Spleen (tissue), 11 donors: ENCODE results near the gene ADRA1B. TPM values are rescaled to one million over a fixed set of nuclear protein-coding genes. Genes with fewer than 3 reads are reported as not detected.

Experiments
- DNase-seq: peaks from one replicate; pipeline ENCODE4 v3.0.0-alpha.2; 2020
- H3K27ac ChIP-seq, 8 donors: fragments of 200-600 bp; sonication (generic) in 7 of 8; 1 replicate in 4 of 8; 2 replicates in 4 of 8; pipeline versions ENCODE4 v1.5.0 to v1.8.0; 2016 to 2021; ENCODE audit warnings: inconsistent platforms in 4 of 8, mild to moderate bottlenecking in 4 of 8, moderate library complexity in 1 of 8
- H3K27me3 ChIP-seq, 7 donors: fragments of 200-600 bp; sonication (generic) in 6 of 7; replicated peaks in 1 of 7; 1 replicate in 4 of 7; 2 replicates in 3 of 7; pipeline versions ENCODE4 v1.5.0 to v1.8.0; 2016 to 2021; ENCODE audit warnings: inconsistent platforms in 3 of 7, mild to moderate bottlenecking in 1 of 7
- H3K36me3 ChIP-seq, 6 donors: fragments of 200-600 bp; sonication (generic) in 5 of 6; 1 replicate in 4 of 6; 2 replicates in 2 of 6; pipeline versions ENCODE4 v1.5.0 to v1.8.0; 2016 to 2021; ENCODE audit warnings: inconsistent platforms in 2 of 6
- H3K4me1 ChIP-seq, 6 donors: fragments of 200-600 bp; sonication (generic) in 5 of 6; 1 replicate in 3 of 6; 2 replicates in 3 of 6; pipeline versions ENCODE4 v1.5.0 to v1.8.0; 2016 to 2021; ENCODE audit warnings: inconsistent platforms in 3 of 6
- H3K4me3 ChIP-seq, 8 donors: fragments of 200-600 bp; sonication (generic) in 7 of 8; 1 replicate in 4 of 8; 2 replicates in 4 of 8; pipeline versions ENCODE4 v1.5.0 to v1.8.0; 2016 to 2021; ENCODE audit warnings: inconsistent platforms in 4 of 8, mild to moderate bottlenecking in 4 of 8, moderate library complexity in 2 of 8
- H3K9me3 ChIP-seq, 8 donors: fragments of 200-600 bp; sonication (generic) in 7 of 8; 1 replicate in 4 of 8; 2 replicates in 4 of 8; pipeline versions ENCODE4 v1.5.0 to v1.8.0; 2016 to 2021; ENCODE audit warnings: inconsistent platforms in 4 of 8
- CTCF ChIP-seq, 11 experiments: fragments of 200-600 bp in 7 of 11; fragments of 450-650 bp in 4 of 11; sonication (generic) in 4 of 11; IDR thresholded peaks in 8 of 11; conservative IDR thresholded peaks in 3 of 11; 1 replicate in 7 of 11; 2 replicates in 4 of 11; pipeline versions ENCODE4 v1.4.0 to v1.8.0; 2016 to 2021; ENCODE audit warnings: antibody characterized with exemption in 11 of 11, inconsistent platforms in 4 of 11, mild to moderate bottlenecking in 1 of 11
- POLR2A ChIP-seq, 3 donors: fragments of 450-650 bp; IDR thresholded peaks; one replicate each; pipeline ENCODE4 v1.5.1; 2017; ENCODE audit warnings: antibody characterized with exemption in 3 of 3, mild to moderate bottlenecking in 1 of 3
- POLR2AphosphoS5 ChIP-seq, 3 donors: sonication (generic); formaldehyde crosslinking; IDR thresholded peaks; one replicate each; pipeline ENCODE4 v1.5.1; 2017; ENCODE audit warnings: antibody characterized with exemption in 3 of 3
- WGBS, 5 donors: extraction: QIAGEN DNeasy Blood & Tissue Kit in 3 of 5; methylation state at CpG; one replicate each; pipeline versions ENCODE4 v1.1.5 to v1.1.7; 2013 to 2018; 5-methylcytosine and 5-hydroxymethylcytosine counted together
- intact Hi-C: fragments of 100-400 bp; cut with DNase I; formaldehyde crosslinking; loops from one replicate; pipeline ENCODE4 v1.15.0; 2023; ENCODE audit warnings: low total_unique reads
- polyA plus RNA-seq, 3 donors: library from polyadenylated mRNA; stranded (reverse); fragments of 200-250 nt; gene quantifications; one replicate each; pipeline ENCODE4 v1.2.1, GENCODE V29; 2013
- total RNA-seq, 7 donors: library from RNA; depleted of rRNA in 3 of 7; stranded (reverse); fragments of >200 nt in 3 of 7; fragmentation: NEBNext Ultra II Directional in 4 of 7; extraction: Animal tissue kit (Norgen Biotek cat#: 25700) in 4 of 7; gene quantifications; one replicate each; pipeline versions ENCODE4 v1.1.0 to v1.2.1, GENCODE V29; 2016 to 2021
- donor health status: healthy with polysubstance abuse.
- donor health status: DM: no; HTN: no; CAD: no; lungs with moderate emphysema.
- donor health status: DM: no; HTN: no; CAD: no.
- donor health status: Bipolar disorder and iron deficiency.
- donor health status: healthy.
- donor health status: DM: no; HTN: no; CAD: no.
- donor health status: DM: yes; HTN: yes; CAD: no.

The ADRA1B gene
- total and polyA plus RNA-seq, 10 donors, result 0.65 to 39.6 (median 11.7) TPM

DNA sequence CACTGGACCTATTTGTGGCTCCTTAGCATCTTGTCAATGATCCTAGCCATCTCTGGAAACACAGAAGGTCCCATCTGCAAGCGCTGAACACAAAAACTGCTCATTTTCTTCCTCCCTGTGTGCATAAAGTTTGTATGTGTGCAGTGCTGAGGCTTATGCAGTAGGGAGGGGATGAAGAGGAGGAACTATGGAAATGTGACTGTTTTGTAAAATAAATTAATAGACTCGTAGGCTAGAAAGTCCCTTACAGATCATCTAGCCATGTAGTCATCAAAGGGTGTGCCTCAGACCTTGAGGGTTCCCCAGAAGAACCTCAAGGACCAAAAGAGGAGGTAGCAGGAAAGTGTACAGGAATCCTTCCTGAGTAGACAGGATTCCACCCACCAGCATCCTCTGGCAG is 34.3 kb upstream of the ADRA1B start:
- WGBS, 5 donors, result 68 to 83% (median 75%) methylated on average over 2 of the region's 2 CpGs
- H3K36me3 ChIP-seq, result no peaks in the 10 kb centered on the region
- no peak overlapping the region for H3K27ac ChIP-seq
- peaks cover 0 to 10% (median 1%) of the 10 kb centered on the region in 6 donors for H3K4me1 ChIP-seq
- intact Hi-C loops, result no loop called here
- no peak overlapping the region for H3K4me3 ChIP-seq
- TF ChIP-seq POLR2AphosphoS5 (IDR thresholded peaks at IDR 0.05), result no peak
- no peak for TF ChIP-seq POLR2A (IDR thresholded peaks at IDR 0.05)
- no peak for TF ChIP-seq CTCF (IDR thresholded peaks at IDR 0.05 in 8 of 11, conservative IDR thresholded peaks at IDR 0.05 in 3 of 11)
- no peaks in the 10 kb centered on the region for H3K9me3 ChIP-seq
- DNase-seq, result no peak
- H3K27me3 ChIP-seq, result peaks cover 0 to 12% (median 0%) of the 10 kb centered on the region in 7 donors

GRCh38 chr5:159883522-159883950 is 32.7 kb upstream of the ADRA1B start:
- Histone ChIP-seq H3K27me3 (peaks cover 0 to 12% (median 0%) of the 10 kb centered on the region in 7 donors), H3K4me1 (peaks cover 0 to 8% (median 1%) of the 10 kb centered on the region in 6 donors), H3K27ac (no peak overlapping the region), H3K9me3 (no peaks in the 10 kb centered on the region), H3K36me3 (no peaks in the 10 kb centered on the region), H3K4me3 (no peak overlapping the region)
- TF ChIP-seq POLR2AphosphoS5 (IDR thresholded peaks at IDR 0.05) (no peak), POLR2A (IDR thresholded peaks at IDR 0.05) (no peak), CTCF (IDR thresholded peaks at IDR 0.05 in 8 of 11, conservative IDR thresholded peaks at IDR 0.05 in 3 of 11) (no peak)
- intact Hi-C loops, result no loop called here
- DNase-seq, result no peak

- no peak overlapping the region for H3K4me3 ChIP-seq
- no peaks in the 10 kb centered on the region for H3K36me3 ChIP-seq
- TF ChIP-seq POLR2AphosphoS5 (IDR thresholded peaks at IDR 0.05) (no peak), POLR2A (IDR thresholded peaks at IDR 0.05) (no peak), CTCF (IDR thresholded peaks at IDR 0.05 in 8 of 11, conservative IDR thresholded peaks at IDR 0.05 in 3 of 11) (no peak)
- DNase-seq, result no peak
- H3K9me3 ChIP-seq, result no peaks in the 10 kb centered on the region
- intact Hi-C loops, result no loop called here
- H3K4me1 ChIP-seq, result no peaks in the 10 kb centered on the region
- H3K27me3 ChIP-seq, result peaks cover 0 to 7% (median 0%) of the 10 kb centered on the region in 7 donors
- H3K27ac ChIP-seq, result no peak overlapping the region
Observed at GRCh38 chr5:159884917-159885620, 31.2 kb upstream of the ADRA1B start.

GRCh38 chr5:159886296-159886695 is 30.0 kb upstream of the ADRA1B start:
- Histone ChIP-seq H3K36me3 (no peaks in the 10 kb centered on the region), H3K4me1 (no peaks in the 10 kb centered on the region), H3K27ac (no peak overlapping the region), H3K9me3 (no peaks in the 10 kb centered on the region), H3K4me3 (no peak overlapping the region), H3K27me3 (peaks cover 0 to 9% (median 0%) of the 10 kb centered on the region in 7 donors)
- 85 to 100% (median 91%) methylated on average over 1 of the region's 1 CpG for WGBS, 5 donors
- TF ChIP-seq POLR2AphosphoS5 (IDR thresholded peaks at IDR 0.05) (no peak), CTCF (IDR thresholded peaks at IDR 0.05 in 8 of 11, conservative IDR thresholded peaks at IDR 0.05 in 3 of 11) (no peak), POLR2A (IDR thresholded peaks at IDR 0.05) (no peak)
- no peak for DNase-seq
- intact Hi-C loops, result no loop called here
